ENCODE data around the gene ARMC7. TPM values are rescaled to one million over a fixed set of nuclear protein-coding genes. Genes with fewer than 3 reads are reported as not detected.
"Not testable (repeated sequence)": the region's sequence is repeated elsewhere in the genome, so short reads cannot be mapped to it uniquely, and the experiment has no call there.

ARMC7 gene
- total RNA-seq, 2 experiments from 2014 or later = 18.5 to 18.8 TPM

- peak overlapping the region; percentile 33 for H3K27ac Mint-ChIP-seq
- POLR2A ChIA-PET = not testable (repeated sequence)
Observed at GRCh38 chr17:75127936-75128335, 18.2 kb downstream of the ARMC7 start.

GRCh38 chr17:75128694-75129505, 19.1 kb downstream of the ARMC7 start:
- Mint-ChIP-seq H3K4me1 (peaks cover 52% of the 10 kb centered on the region), H3K27me3 (no peaks in the 10 kb centered on the region), H3K27ac (no peak overlapping the region), H3K4me3 (peak overlapping the region; percentile 51), H3K9me3 (peaks cover 4% of the 10 kb centered on the region), H3K36me3 (ENCODE audit: low read depth) (peaks cover 28% of the 10 kb centered on the region)
- DNase-seq = no peak
- POLR2A ChIA-PET = no interaction called here
- CTCF ChIA-PET = interaction anchor here (1.2 to 13.8 kb wide), 4 partner anchors 9 to 41 kb away, joined by 3 to 150 read pairs (median 3); no protein-coding TSS in a partner anchor

More at GRCh38 chr17:75127936-75128335, 18.2 kb downstream of the ARMC7 start:
- CTCF ChIA-PET = interaction anchor here (0.6 to 13.8 kb wide), 4 partner anchors 12 to 41 kb away, joined by 3 to 150 read pairs (median 4); no protein-coding TSS in a partner anchor
- peaks cover 29% of the 10 kb centered on the region for H3K36me3 Mint-ChIP-seq (ENCODE audit: low read depth)
- DNase-seq, H3K9me3 Mint-ChIP-seq, H3K4me3 Mint-ChIP-seq, H3K27me3 Mint-ChIP-seq: not testable (repeated sequence)
- peaks cover 54% of the 10 kb centered on the region for H3K4me1 Mint-ChIP-seq

- no peaks in the 10 kb centered on the region for H3K27me3 Mint-ChIP-seq
- no peaks in the 10 kb centered on the region for H3K9me3 Mint-ChIP-seq
- no peak overlapping the region for H3K27ac Mint-ChIP-seq
Observed at GRCh38 chr17:75129576-75129975, 19.8 kb downstream of the ARMC7 start.

GRCh38 chr17:75130059-75130631, 20.4 kb downstream of the ARMC7 start:
- CTCF ChIA-PET = interaction anchor here (0.6 to 13.8 kb wide), 10 partner anchors 9 to 108 kb away, joined by 3 to 150 read pairs (median 6); no protein-coding TSS in a partner anchor
- DNase-seq = no peak
- POLR2A ChIA-PET = no interaction called here
- Mint-ChIP-seq H3K9me3 (no peaks in the 10 kb centered on the region), H3K4me3 (peak overlapping the region; percentile 83), H3K36me3 (ENCODE audit: low read depth) (peaks cover 21% of the 10 kb centered on the region), H3K27me3 (no peaks in the 10 kb centered on the region), H3K4me1 (peaks cover 41% of the 10 kb centered on the region), H3K27ac (no peak overlapping the region)

More at GRCh38 chr17:75129576-75129975, 19.8 kb downstream of the ARMC7 start:
- peak overlapping the region; percentile 51 for H3K4me3 Mint-ChIP-seq
- POLR2A ChIA-PET = no interaction called here
- CTCF ChIA-PET = interaction anchor here (0.6 to 13.8 kb wide), 5 partner anchors 10 to 70 kb away, joined by 3 to 150 read pairs (median 8); no protein-coding TSS in a partner anchor
- peaks cover 45% of the 10 kb centered on the region for H3K4me1 Mint-ChIP-seq
- DNase-seq = no peak
- H3K36me3 Mint-ChIP-seq (ENCODE audit: low read depth) = peaks cover 21% of the 10 kb centered on the region

- Mint-ChIP-seq H3K9me3 (no peaks in the 10 kb centered on the region), H3K27ac (peak overlapping the region; percentile 89), H3K27me3 (no peaks in the 10 kb centered on the region), H3K4me1 (peaks cover 35% of the 10 kb centered on the region), H3K4me3 (peak overlapping the region; percentile 83), H3K36me3 (ENCODE audit: low read depth) (peaks cover 22% of the 10 kb centered on the region)
- peak; percentile 55 for DNase-seq
- POLR2A ChIA-PET = interaction anchor here (0.6 kb wide), 1 partner anchor 119 kb away, joined by 5 read pairs; no protein-coding TSS in a partner anchor
- CTCF ChIA-PET = interaction anchor here (0.5 to 13.8 kb wide), 19 partner anchors 10 to 169 kb away, joined by 3 to 150 read pairs (median 4); no protein-coding TSS in a partner anchor
Observed at GRCh38 chr17:75130632-75131277, 21.0 kb downstream of the ARMC7 start.

- Mint-ChIP-seq H3K4me1 (peaks cover 30% of the 10 kb centered on the region), H3K9me3 (no peaks in the 10 kb centered on the region), H3K4me3 (peak within 1 kb of the TSS; percentile 83), H3K36me3 (ENCODE audit: low read depth) (peaks cover 19% of the 10 kb centered on the region), H3K27me3 (no peaks in the 10 kb centered on the region), H3K27ac (peak within 1 kb of the TSS; percentile 89)
- CTCF ChIA-PET = interaction anchor here (0.5 to 13.8 kb wide), 22 partner anchors 8 to 1562 kb away, joined by 3 to 150 read pairs (median 4); no protein-coding TSS in a partner anchor
- DNase-seq = peak; percentile 68
- POLR2A ChIA-PET = interaction anchor here (0.6 kb wide), 1 partner anchor 120 kb away, joined by 5 read pairs; no protein-coding TSS in a partner anchor
Observed at GRCh38 chr17:75131278-75132017, 21.7 kb downstream of the ARMC7 start, which contains the start of gene NT5C. NT5C (minus strand) TSS chr17:75131742; CDS start chr17:75131707, 35 bp downstream.

- H3K9me3 Mint-ChIP-seq, H3K27me3 Mint-ChIP-seq, DNase-seq: not testable (repeated sequence)
- peaks cover 30% of the 10 kb centered on the region for H3K4me1 Mint-ChIP-seq
- POLR2A ChIA-PET = interaction anchor here (1.1 kb wide), 1 partner anchor 19 kb away, joined by 3 read pairs; no protein-coding TSS in a partner anchor
- H3K27ac Mint-ChIP-seq = peak overlapping the region; percentile 88
- CTCF ChIA-PET = interaction anchor here (0.6 to 13.8 kb wide), 20 partner anchors 9 to 1786 kb away, joined by 3 to 150 read pairs (median 4); partner anchors contain the start of gene MIF4GD
- H3K4me3 Mint-ChIP-seq = peak overlapping the region; percentile 78
- H3K36me3 Mint-ChIP-seq (ENCODE audit: low read depth) = peaks cover 20% of the 10 kb centered on the region
Observed at GRCh38 chr17:75132018-75133000, 22.5 kb downstream of the ARMC7 start.

- no peak for DNase-seq
- CTCF ChIA-PET = interaction anchor here (0.6 to 13.8 kb wide), 6 partner anchors 8 to 78 kb away, joined by 3 to 150 read pairs (median 6); no protein-coding TSS in a partner anchor
- Mint-ChIP-seq H3K27me3 (no peaks in the 10 kb centered on the region), H3K9me3 (no peaks in the 10 kb centered on the region), H3K36me3 (ENCODE audit: low read depth) (peaks cover 20% of the 10 kb centered on the region), H3K4me3 (peak overlapping the region; percentile 27), H3K27ac (peak overlapping the region; percentile 54), H3K4me1 (peaks cover 30% of the 10 kb centered on the region)
- POLR2A ChIA-PET = interaction anchor here (1.1 kb wide), 1 partner anchor 19 kb away, joined by 3 read pairs; no protein-coding TSS in a partner anchor
Observed at GRCh38 chr17:75133001-75133400, 23.2 kb downstream of the ARMC7 start.

- peak overlapping the region; percentile 60 for H3K27ac Mint-ChIP-seq
- H3K27me3 Mint-ChIP-seq, DNase-seq, H3K9me3 Mint-ChIP-seq: not testable (repeated sequence)
- POLR2A ChIA-PET = interaction anchor here (1.1 kb wide), 1 partner anchor 20 kb away, joined by 3 read pairs; no protein-coding TSS in a partner anchor
- peaks cover 18% of the 10 kb centered on the region for H3K36me3 Mint-ChIP-seq (ENCODE audit: low read depth)
- CTCF ChIA-PET = interaction anchor here (0.7 to 13.8 kb wide), 4 partner anchors 8 to 74 kb away, joined by 3 to 150 read pairs (median 7); no protein-coding TSS in a partner anchor
- H3K4me3 Mint-ChIP-seq = peak overlapping the region; percentile 7
- H3K4me1 Mint-ChIP-seq = peaks cover 30% of the 10 kb centered on the region
Observed at GRCh38 chr17:75133607-75134347, 24.0 kb downstream of the ARMC7 start.

- DNase-seq = no peak
- H3K36me3 Mint-ChIP-seq (ENCODE audit: low read depth) = peaks cover 21% of the 10 kb centered on the region
- ChIA-PET POLR2A (no interaction called here), CTCF (interaction anchor here (0.6 to 13.8 kb wide), 3 partner anchors 9 to 20 kb away, joined by 3 to 150 read pairs (median 3); no protein-coding TSS in a partner anchor)
- no peak overlapping the region for H3K4me3 Mint-ChIP-seq
- H3K27ac Mint-ChIP-seq = no peak overlapping the region
- peaks cover 28% of the 10 kb centered on the region for H3K4me1 Mint-ChIP-seq
- H3K9me3 Mint-ChIP-seq = no peaks in the 10 kb centered on the region
- H3K27me3 Mint-ChIP-seq = no peaks in the 10 kb centered on the region
Observed at GRCh38 chr17:75135452-75135851, 25.7 kb downstream of the ARMC7 start.

All from activated CD4-positive, alpha-beta T cell treated with anti-CD3 and anti-CD28 coated beads, Interleukin-2, amount 10 ng/mL, durations not matched to agents 7 days and 5 days (primary cell).